HG03103 (cell line): ENCODE data around the gene NUTF2.
A peak's percentile ranks its signal among the peaks of the same experiment; 100 is the strongest.
"Not testable (repeated sequence)": the region's sequence is repeated elsewhere in the genome, so short reads cannot be mapped to it uniquely, and the experiment has no call there.

Experiments used
- ATAC-seq: cut with Tn5 transposase; IDR thresholded peaks from one replicate; pipeline ENCODE4 v1.9.1; 2021; ENCODE audit warnings: low read depth; ENCODE audit not compliant: unreplicated experiment

Gene NUTF2

GRCh38 chr16:67883146-67883871 lies 36.6 kb downstream of the NUTF2 start:
- no peak for ATAC-seq

GRCh38 chr16:67883872-67884261 lies 37.1 kb downstream of the NUTF2 start:
- ATAC-seq = no peak

- no peak for ATAC-seq
Measured at GRCh38 chr16:67884684-67885083, 38.0 kb downstream of the NUTF2 start, which contains the start of gene NRN1L. Gene NRN1L, plus strand, starts transcription at chr16:67884885. Its CDS starts 19 bp downstream, at chr16:67884904.

GRCh38 chr16:67885545-67885944 lies 38.8 kb downstream of the NUTF2 start:
- ATAC-seq = no peak

- no peak for ATAC-seq
Measured at GRCh38 chr16:67885976-67886375, 39.2 kb downstream of the NUTF2 start.

- no peak for ATAC-seq
Measured at GRCh38 chr16:67886387-67886786, 39.7 kb downstream of the NUTF2 start.

GRCh38 chr16:67888331-67888730 lies 41.6 kb downstream of the NUTF2 start:
- no peak for ATAC-seq

GRCh38 chr16:67892375-67892774 lies 45.6 kb downstream of the NUTF2 start:
- no peak for ATAC-seq

GRCh38 chr16:67892899-67893742 lies 46.4 kb downstream of the NUTF2 start, which contains the start of gene PSKH1:
Gene PSKH1, plus strand, starts transcription at chr16:67893254. Its CDS starts 15,496 bp downstream, at chr16:67908750.
- peak; percentile 80 for ATAC-seq

GRCh38 chr16:67893743-67894399 lies 47.1 kb downstream of the NUTF2 start:
- ATAC-seq = no peak

GRCh38 chr16:67897231-67897630 lies 50.5 kb downstream of the NUTF2 start:
- ATAC-seq = no peak

- ATAC-seq = no peak
Measured at GRCh38 chr16:67901734-67902133, 55.0 kb downstream of the NUTF2 start.

- ATAC-seq = no peak
Measured at GRCh38 chr16:67902831-67903230, 56.1 kb downstream of the NUTF2 start.

GRCh38 chr16:67907397-67908180 lies 60.9 kb downstream of the NUTF2 start:
- ATAC-seq = no peak

GRCh38 chr16:67909056-67909742 lies 62.5 kb downstream of the NUTF2 start:
- no peak for ATAC-seq

- ATAC-seq = no peak
Measured at GRCh38 chr16:67910158-67910557, 63.4 kb downstream of the NUTF2 start.

- ATAC-seq = no peak
Measured at GRCh38 chr16:67914758-67915495, 68.2 kb downstream of the NUTF2 start.

GRCh38 chr16:67915496-67915769 lies 68.7 kb downstream of the NUTF2 start:
- ATAC-seq = not testable (repeated sequence)
